ENCODE data around the gene PSMD1.
"Not testable (repeated sequence)": the region's sequence is repeated elsewhere in the genome, so short reads cannot be mapped to it uniquely, and the experiment has no call there.

Gene PSMD1

DNA sequence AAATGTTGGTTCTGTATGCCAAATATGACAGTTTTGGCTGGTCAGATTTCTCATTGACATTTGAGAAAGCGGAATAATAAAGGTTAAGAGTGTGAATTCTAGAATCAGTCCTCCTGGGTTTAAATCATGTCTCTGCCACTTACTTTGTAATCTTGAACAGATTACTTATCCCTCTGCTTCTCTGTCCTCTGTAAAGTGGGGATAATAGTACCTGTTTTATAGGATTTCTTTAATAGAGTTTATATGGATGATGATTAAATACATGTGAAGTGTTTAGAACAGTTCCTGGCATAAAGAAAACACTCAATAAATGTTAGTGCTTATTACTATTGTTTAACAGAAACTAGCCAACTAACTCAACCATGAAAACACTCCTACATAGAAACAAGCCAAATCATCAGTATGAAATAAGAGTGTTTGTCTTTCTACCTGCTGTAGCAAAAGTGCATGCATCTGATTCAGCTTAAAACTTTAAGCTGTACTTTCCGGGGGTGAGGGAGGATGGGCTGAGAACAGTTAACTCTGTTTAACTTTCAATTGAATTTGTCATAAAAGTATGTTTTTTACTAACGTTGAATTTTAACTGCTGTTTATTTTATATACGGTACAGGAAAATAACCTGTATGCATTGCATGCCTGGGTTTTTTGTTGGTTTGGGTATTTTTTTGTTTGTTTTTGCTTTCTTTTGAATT is 61.4 kb downstream of the PSMD1 start:
- DNase-seq: no peak

DNA sequence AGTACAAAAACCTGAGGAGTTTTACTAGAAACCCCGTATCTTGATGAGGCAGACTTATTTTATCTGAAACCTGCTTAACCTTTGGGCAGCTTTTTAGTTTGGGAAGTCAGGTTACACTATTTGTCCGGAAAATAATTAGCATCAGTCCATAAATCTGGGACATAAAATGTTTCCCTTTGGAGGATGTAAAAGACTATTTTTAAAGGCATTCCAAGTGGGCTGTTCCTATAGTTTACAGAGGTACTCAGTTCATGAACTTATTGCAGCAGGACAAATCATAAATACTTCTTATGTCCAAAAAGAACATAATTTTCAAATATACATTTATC is 61.9 kb downstream of the PSMD1 start:
- DNase-seq: no peak

DNA sequence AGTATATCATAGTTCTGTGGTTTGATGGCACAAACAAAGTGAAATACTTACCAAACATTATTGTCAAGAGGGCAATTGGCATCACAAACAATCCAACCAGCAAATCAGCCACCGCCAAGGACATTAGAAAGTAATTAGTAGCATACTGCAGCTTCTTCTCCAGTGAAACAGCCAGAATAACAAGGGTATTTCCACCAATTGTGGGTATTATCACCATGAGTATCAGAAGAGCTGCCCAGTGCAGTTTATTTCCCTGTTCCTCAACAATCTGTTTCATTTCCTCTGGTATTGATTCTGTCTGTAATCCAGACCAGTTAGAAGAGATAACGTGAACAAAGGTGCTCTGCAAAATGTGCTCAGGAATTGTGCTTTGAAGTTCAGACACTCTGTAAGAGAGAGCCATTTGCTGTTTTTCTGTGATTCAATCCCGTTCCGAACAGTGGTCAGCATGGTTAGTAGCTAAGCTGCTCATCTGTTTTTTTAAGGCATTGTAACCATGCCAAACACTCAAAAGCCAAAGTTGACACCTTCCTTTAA is 66.8 kb downstream of the PSMD1 start:
- no peak for DNase-seq

- no peak for DNase-seq
Observed at GRCh38 chr2:231124838-231125568, 68.3 kb downstream of the PSMD1 start, which contains the start of gene HTR2B. Gene HTR2B, minus strand, starts transcription at chr2:231125042. Its CDS starts 1,278 bp downstream, at chr2:231123764.

DNA sequence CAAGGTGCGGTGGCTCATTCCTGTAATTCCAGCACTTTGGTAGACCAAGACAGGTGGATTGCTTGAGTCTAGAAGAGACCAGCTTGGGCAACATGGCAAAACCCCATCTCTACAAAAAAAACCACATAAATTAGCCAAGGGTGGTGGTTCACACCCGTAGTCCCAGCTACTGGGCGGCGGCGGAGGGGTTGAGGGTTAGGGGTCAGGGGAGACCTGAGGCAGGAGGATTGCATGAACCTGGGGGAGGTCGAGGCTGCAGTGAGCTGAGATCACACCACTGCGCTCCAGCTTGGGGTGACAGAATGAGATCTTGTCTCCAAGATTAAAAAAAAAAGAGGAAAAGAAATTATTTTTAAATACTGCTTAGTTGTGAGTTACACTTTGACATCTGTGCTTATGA is 69.5 kb downstream of the PSMD1 start:
- DNase-seq: no peak

- no peak for DNase-seq
Observed at GRCh38 chr2:231127480-231127879, 70.8 kb downstream of the PSMD1 start.

- DNase-seq: no peak
Observed at GRCh38 chr2:231127936-231128335, 71.3 kb downstream of the PSMD1 start.

DNA sequence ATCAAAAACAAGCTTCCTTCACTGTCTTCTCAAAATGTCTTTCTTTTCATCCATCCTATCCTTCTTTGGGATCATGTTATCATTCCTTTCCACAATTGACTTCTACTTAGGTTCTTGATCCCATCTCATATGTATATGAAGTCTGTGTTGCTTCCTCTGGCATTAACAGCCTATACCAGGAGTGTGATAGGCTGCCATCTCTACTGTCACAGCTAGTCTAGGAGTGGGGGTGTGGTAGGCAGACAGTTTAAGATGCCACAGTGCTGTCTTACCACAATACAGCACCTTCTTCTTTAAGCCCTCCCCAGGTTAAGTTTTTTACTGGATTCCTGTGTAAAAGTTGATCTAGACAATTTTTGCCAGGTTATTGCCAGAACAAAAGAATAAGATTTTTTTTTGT is 71.9 kb downstream of the PSMD1 start:
- no peak for DNase-seq

DNA sequence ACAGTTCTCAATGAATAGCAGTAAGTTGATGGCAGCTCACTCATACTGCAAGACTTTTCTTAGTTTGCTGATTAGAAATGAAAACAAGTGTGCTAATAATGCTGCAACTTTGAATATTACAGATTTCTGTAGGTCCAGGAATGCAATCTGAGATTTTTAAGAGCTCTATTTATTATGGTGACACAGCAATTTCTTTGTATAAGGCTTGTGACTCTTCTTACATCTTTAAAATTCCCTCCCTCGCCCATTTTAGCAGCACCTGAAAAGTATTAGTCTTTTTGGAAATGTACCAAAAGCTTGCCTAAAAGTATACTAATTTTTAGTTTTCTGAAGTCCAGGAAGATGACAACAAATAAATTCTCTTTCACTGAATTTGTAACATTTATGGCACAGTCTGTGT is 72.5 kb downstream of the PSMD1 start:
- no peak for DNase-seq

GRCh38 chr2:231130336-231131056 is 73.8 kb downstream of the PSMD1 start:
- no peak for DNase-seq

- DNase-seq: no peak
Observed at GRCh38 chr2:231132129-231132528, 75.5 kb downstream of the PSMD1 start.

DNA sequence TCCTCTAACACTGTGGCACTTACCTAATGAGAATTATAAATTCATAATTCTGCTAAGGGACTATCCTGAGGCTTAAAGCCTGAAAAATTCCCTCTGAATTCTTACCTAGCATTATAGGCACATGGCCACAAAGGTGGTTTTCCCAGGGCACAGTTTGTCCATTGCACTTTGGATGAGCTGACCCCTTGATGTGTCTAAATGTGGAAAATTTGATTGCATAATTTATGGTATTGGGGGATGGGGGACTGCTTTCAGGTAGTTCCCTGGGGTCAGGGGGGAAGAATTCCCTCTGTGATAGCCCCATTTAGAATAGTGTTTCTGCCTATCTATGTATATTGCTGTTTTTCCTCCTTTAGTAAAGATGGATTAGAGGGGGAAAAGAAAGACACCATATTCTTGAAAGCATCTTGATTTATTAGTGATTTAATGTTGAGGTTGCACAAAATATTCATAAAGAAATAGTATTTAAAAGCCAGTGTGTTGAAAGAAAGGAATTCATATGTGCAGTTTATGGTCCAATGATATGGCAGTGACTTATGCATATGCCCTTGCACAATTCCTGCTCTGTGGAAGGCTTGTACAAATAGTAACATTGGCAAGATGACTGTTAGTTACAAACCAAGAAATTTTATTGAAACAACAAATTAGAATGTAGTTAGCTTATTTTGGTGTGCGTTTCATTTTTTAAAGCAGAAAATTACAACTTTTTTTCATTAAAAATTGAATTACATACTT is 76.9 kb downstream of the PSMD1 start:
- no peak for DNase-seq

- no peak for DNase-seq
Observed at GRCh38 chr2:231134910-231135655, 78.4 kb downstream of the PSMD1 start.

- peak; percentile 80 to 92 for DNase-seq
Observed at GRCh38 chr2:231138699-231139098, 82.0 kb downstream of the PSMD1 start.

GRCh38 chr2:231139796-231140195 is 83.1 kb downstream of the PSMD1 start:
- DNase-seq: no peak

GRCh38 chr2:231140808-231141207 is 84.1 kb downstream of the PSMD1 start:
- DNase-seq: not testable (repeated sequence)

GRCh38 chr2:231144896-231145295 is 88.2 kb downstream of the PSMD1 start:
- no peak for DNase-seq

GRCh38 chr2:231146665-231147064 is 90.0 kb downstream of the PSMD1 start:
- no peak for DNase-seq

- no peak for DNase-seq
Observed at GRCh38 chr2:231152800-231153557, 96.3 kb downstream of the PSMD1 start.

GRCh38 chr2:231159306-231159705 is 102.6 kb downstream of the PSMD1 start:
- no peak for DNase-seq

- DNase-seq: no peak
Observed at GRCh38 chr2:231160701-231161100, 104.0 kb downstream of the PSMD1 start.
